ENCODE results near the gene EXOSC6.
"Not testable (repeated sequence)": the region's sequence is repeated elsewhere in the genome, so short reads cannot be mapped to it uniquely, and the experiment has no call there.

GRCh38 chr16:70199170-70199569 is 52.6 kb downstream of the EXOSC6 start:
- not testable (repeated sequence) for TF ChIP-seq STAT1 (IDR thresholded peaks at IDR 0.05; ENCODE audit: unreplicated experiment); REST (IDR thresholded peaks at IDR 0.05; ENCODE audit: unreplicated experiment); CTCF (conservative IDR thresholded peaks at IDR 0.05; ENCODE audit: low read depth in 2 of 2); EZH2 (IDR thresholded peaks at IDR 0.05; ENCODE audit: low read depth, unreplicated experiment); EZH2phosphoT487 (IDR thresholded peaks at IDR 0.05; ENCODE audit: unreplicated experiment); POLR2AphosphoS5 (IDR thresholded peaks at IDR 0.05; ENCODE audit: low read depth); ZNF331 (CRISPR knock-in tag; IDR thresholded peaks at IDR 0.05; ENCODE audit: low read depth); NANOG (IDR thresholded peaks at IDR 0.05; ENCODE audit: borderline replicate concordance); CREB1 (CRISPR knock-in tag; IDR thresholded peaks at IDR 0.05; ENCODE audit: low read depth); ETS1 (IDR thresholded peaks at IDR 0.05); ZNF114 (CRISPR knock-in tag; IDR thresholded peaks at IDR 0.05); JUNB (IDR thresholded peaks at IDR 0.05; ENCODE audit: unreplicated experiment)
